Measurements from ENCODE around the gene TAF10. TPM values are rescaled to one million over a fixed set of nuclear protein-coding genes. Genes with fewer than 3 reads are reported as not detected.

TAF10 gene
- 20.1 and 33.5 TPM in 2 replicates for total RNA-seq

DNA sequence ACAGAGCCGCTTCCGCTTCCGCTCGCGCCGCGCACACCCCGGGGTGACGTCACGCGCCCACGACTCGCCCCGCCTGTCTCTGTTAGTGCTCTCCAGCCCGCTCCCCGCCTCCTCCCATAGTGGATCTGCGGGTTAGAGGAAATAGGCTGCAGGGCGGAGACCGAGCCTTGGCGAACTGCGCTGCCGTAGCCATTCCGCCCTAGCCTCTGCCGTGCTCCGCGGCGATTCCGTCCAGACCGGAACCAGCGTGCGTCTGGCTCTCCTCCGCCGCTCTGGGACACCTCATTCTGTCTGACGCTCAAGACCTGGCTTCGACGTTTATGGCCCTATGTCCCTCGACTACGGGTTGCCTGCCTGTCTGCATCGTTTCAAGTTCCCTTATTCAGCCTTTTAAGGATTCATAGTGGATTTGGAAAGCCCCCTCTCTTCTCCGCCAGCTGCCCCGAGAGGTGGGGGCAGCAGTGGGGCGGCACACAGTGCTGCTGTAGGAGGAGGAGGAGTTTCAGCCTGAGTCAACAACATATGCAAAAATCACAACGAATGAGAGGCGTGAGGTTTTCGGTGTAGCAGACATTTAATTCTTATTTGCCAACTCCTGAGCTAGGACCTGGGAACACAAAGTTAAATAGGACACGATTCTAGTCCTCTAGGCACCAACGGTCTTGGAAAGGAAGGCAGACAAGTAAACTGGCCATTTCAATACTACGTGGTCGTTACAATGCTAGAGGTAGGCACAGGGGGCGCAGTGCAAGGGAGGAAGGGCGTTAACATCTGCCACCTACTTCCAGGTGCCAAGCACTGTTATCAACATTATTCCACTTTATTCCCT, at the start of gene TAF10:
Gene TAF10 (minus strand): TSS at position 4 of the 829 bp plus-strand sequence. CDS start 27 bp downstream, outside the sequence.

DNA sequence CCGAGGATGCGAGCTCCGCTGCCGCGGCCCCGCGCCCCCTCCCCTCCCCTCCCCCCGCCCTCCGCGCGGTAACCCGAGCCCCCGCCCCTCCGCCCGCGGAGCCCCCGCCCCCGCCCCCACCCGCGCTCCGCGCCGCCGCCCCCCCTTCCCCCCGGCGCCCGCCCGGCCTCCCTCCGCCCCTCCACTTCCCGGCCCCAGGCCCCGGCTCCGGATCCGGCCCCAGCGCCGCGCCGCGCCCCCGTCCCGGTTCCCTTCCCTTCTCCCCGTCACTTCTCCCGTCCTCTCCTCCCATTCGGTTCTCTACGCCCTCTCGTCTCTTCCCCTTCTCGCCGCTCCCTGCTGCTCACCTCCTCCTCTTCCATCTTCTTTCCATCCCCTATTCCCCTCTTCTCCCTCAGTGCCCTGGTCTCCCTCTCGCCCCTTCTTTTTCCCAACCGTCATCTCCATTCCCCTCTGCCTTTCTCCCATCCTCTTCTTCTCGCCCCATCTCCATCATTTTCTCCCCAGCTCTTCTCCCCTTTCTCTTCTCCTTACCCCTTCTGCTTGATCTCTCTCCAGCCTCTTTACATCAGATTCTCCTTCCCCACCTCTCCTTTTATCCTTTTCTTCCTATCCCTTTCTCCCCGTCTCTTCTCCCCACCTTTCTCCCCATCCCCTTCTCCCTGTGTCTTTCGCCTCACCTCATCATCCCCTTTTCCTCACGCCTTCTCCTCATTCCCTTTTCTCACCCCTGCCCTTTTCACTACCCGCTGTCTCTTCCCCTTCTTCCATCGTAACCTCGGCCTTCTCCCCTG, 44.0 kb upstream of the TAF10 start, which contains the start of gene DCHS1:
Gene DCHS1 (minus strand): TSS at position 20 of the 794 bp plus-strand sequence. CDS start 14,196 bp downstream, outside the sequence.

DNA sequence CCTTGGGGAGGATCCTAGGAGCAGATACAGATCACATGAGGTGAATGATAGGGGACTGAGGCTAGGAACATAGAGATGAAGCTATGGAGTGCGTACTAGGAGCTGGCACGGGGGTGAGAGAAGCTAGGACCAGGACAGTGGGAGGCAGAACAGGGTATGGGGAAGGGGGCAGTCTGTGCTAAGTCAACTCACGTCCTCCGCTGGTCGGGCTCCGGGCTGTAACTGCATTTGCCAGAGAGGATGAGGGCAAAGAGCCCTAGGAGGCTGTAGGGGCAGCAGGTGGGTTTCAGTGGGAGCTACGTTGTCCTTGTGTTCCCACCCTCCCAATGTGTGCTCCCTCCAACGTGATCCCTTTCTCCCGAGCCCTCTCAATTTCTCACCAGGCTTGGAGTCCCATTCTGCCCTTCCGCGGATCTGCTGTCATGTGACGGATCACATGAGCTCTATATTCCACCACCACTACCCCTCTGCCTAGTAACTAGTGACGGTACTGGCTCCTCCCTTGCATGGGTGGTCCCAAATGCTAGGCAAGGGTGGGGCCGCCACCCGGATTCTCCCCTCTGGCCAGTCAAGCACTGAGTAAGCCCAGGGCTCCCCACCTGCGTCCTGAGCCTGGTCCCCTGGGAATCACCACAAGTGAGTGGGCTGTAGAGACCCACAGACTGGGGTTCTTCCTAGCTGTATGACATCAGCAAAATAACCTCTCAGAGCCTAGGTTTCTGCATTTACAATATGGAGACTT, 7.2 kb upstream of the TAF10 start, which contains the start of gene TPP1:
Gene TPP1 (minus strand): TSS at position 419 of the 742 bp plus-strand sequence. CDS start 22 bp downstream, at position 397.

DNA sequence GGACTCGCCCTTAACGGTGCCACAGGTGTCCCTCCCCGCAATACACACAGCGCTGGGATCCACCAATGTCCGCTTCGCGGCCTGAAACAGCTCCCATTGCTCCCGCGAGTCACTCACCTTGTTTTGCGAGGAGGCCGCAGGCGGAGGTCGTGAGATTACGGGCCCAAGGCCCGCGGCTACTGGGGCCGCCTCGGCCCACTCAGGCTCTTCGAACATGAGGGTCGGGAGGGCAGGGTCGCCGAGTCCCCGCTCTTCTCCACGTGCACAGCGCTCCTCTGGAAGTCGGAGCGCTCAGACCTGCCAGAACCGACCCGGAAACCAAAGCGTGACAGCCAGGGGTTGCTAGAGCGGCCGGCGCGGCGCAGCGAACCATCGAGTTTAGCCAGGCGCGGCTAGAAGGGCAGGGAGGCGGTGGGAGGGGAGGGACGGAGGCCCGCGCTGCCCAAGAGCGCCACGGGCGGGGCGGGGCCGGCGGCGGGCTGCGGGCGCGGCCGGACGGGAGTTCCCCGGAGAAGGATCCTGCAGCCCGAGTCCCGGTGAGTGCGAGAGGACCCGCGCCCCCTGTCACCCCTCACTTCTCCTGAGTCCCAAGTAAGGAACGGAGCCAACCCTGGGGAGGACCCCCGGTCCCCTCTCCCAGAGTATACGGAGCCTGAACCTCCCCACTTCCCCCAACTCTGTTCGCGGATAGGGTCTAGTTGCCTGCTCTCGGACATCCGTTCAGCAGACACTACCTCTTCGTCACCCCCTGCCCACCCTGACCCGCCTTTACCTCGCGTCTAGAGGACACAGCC, 8.5 kb downstream of the TAF10 start, which contains the start of the genes ILK and RRP8:
Gene ILK (plus strand): TSS at position 488 of the 794 bp plus-strand sequence. CDS start 498 bp downstream, outside the sequence.
Gene RRP8 (minus strand): TSS at position 330 of the 794 bp plus-strand sequence. CDS start 114 bp downstream, at position 216.

Other genes starting within 250 kb of the TAF10 start
- 11.0 and 17.5 TPM in 2 replicates for gene SMPD1, start 221.7 kb downstream of the TAF10 start, total RNA-seq
- gene APBB1, start 193.1 kb downstream of the TAF10 start, total RNA-seq, result 46.1 and 47.3 TPM in 2 replicates
- gene HPX, start 171.2 kb downstream of the TAF10 start, total RNA-seq, result not detected in 2 replicates
- gene TRIM3, start 138.3 kb downstream of the TAF10 start, total RNA-seq, result 15.6 and 18.8 TPM in 2 replicates
- gene ARFIP2, start 130.9 kb downstream of the TAF10 start, total RNA-seq, result 51.2 and 56.5 TPM in 2 replicates
- gene TIMM10B, start 130.7 kb downstream of the TAF10 start, total RNA-seq, result 28.4 and 38.7 TPM in 2 replicates
- 1.3 and 3.3 TPM in 2 replicates for gene DNHD1, start 114.9 kb downstream of the TAF10 start, total RNA-seq
- 10.7 and 15.8 TPM in 2 replicates for gene RRP8, start 8.6 kb downstream of the TAF10 start, total RNA-seq
- 122 and 162 TPM in 2 replicates for gene ILK, start 8.4 kb downstream of the TAF10 start, total RNA-seq
- gene TPP1, start 7.2 kb upstream of the TAF10 start, total RNA-seq, result 48.1 and 60.3 TPM in 2 replicates
- gene DCHS1, start 43.6 kb upstream of the TAF10 start, total RNA-seq, result 29.0 and 30.2 TPM in 2 replicates
- 87.7 and 916 TPM in 2 replicates for gene MRPL17, start 71.1 kb upstream of the TAF10 start, total RNA-seq
- under 0.01 and 0.15 TPM in 2 replicates for gene OR2AG2, start 159.8 kb upstream of the TAF10 start, total RNA-seq
- gene OR2AG1, start 170.8 kb upstream of the TAF10 start, total RNA-seq, result not detected in 2 replicates
- gene OR6A2, start 187.5 kb upstream of the TAF10 start, total RNA-seq, result under 0.01 and 0.46 TPM in 2 replicates
- gene OR10A5, start 233.5 kb upstream of the TAF10 start, total RNA-seq, result not detected in 2 replicates

Data from epithelial cell of umbilical artery (primary cell).